ENCODE results near the gene ZSCAN10.

Gene ZSCAN10

GRCh38 chr16:3076577-3076976 lies 22.5 kb downstream of the ZSCAN10 start:
- no peak for TF ChIP-seq MAX (IDR thresholded peaks at IDR 0.05)

- TF ChIP-seq FOXM1 (IDR thresholded peaks at IDR 0.05; ENCODE audit: borderline replicate concordance, low read depth): no peak
- no peak for TF ChIP-seq MAX (IDR thresholded peaks at IDR 0.05)
- TF ChIP-seq CREB1 (IDR thresholded peaks at IDR 0.05; ENCODE audit: low read depth): no peak
- TF ChIP-seq RAD21 (IDR thresholded peaks at IDR 0.05; ENCODE audit: low read depth): no peak
- TF ChIP-seq EGR1 (IDR thresholded peaks at IDR 0.05): no peak
- TF ChIP-seq CEBPB (IDR thresholded peaks at IDR 0.05): no peak
- TF ChIP-seq TAF1 (IDR thresholded peaks at IDR 0.05; ENCODE audit: low read depth): no peak
- no peak for TF ChIP-seq USF1 (IDR thresholded peaks at IDR 0.05)
- no peak for TF ChIP-seq YY1 (IDR thresholded peaks at IDR 0.05; ENCODE audit: low read depth)
- no peak for TF ChIP-seq ZBTB7A (IDR thresholded peaks at IDR 0.05; ENCODE audit: low read depth)
- TF ChIP-seq NFIC (IDR thresholded peaks at IDR 0.05): no peak
- TF ChIP-seq REST (IDR thresholded peaks at IDR 0.05; ENCODE audit: low read depth): no peak
- TF ChIP-seq TCF12 (IDR thresholded peaks at IDR 0.05; ENCODE audit: low read depth): no peak
Measured at GRCh38 chr16:3075523-3075915, 23.6 kb downstream of the ZSCAN10 start.

GRCh38 chr16:3074860-3075522 lies 24.1 kb downstream of the ZSCAN10 start:
- TF ChIP-seq CEBPB (IDR thresholded peaks at IDR 0.05): no peak
- no peak for TF ChIP-seq YY1 (IDR thresholded peaks at IDR 0.05; ENCODE audit: low read depth)
- no peak for TF ChIP-seq TAF1 (IDR thresholded peaks at IDR 0.05; ENCODE audit: low read depth)
- TF ChIP-seq ZBTB7A (IDR thresholded peaks at IDR 0.05; ENCODE audit: low read depth): no peak
- TF ChIP-seq FOXM1 (IDR thresholded peaks at IDR 0.05; ENCODE audit: borderline replicate concordance, low read depth): no peak
- no peak for TF ChIP-seq TEAD4 (IDR thresholded peaks at IDR 0.05)
- TF ChIP-seq NFIC (IDR thresholded peaks at IDR 0.05): no peak

- no peak for TF ChIP-seq TCF12 (IDR thresholded peaks at IDR 0.05; ENCODE audit: low read depth)
- TF ChIP-seq EP300 (IDR thresholded peaks at IDR 0.05; ENCODE audit: borderline replicate concordance): no peak
- no peak for TF ChIP-seq MAX (IDR thresholded peaks at IDR 0.05)
- no peak for TF ChIP-seq USF1 (IDR thresholded peaks at IDR 0.05)
- TF ChIP-seq YY1 (IDR thresholded peaks at IDR 0.05; ENCODE audit: low read depth): no peak
- no peak for TF ChIP-seq RAD21 (IDR thresholded peaks at IDR 0.05; ENCODE audit: low read depth)
- no peak for TF ChIP-seq REST (IDR thresholded peaks at IDR 0.05; ENCODE audit: low read depth)
- TF ChIP-seq NFIC (IDR thresholded peaks at IDR 0.05): no peak
- no peak for TF ChIP-seq CEBPB (IDR thresholded peaks at IDR 0.05)
- no peak for TF ChIP-seq EGR1 (IDR thresholded peaks at IDR 0.05)
- TF ChIP-seq ZBTB7A (IDR thresholded peaks at IDR 0.05; ENCODE audit: low read depth): no peak
Measured at GRCh38 chr16:3073448-3073847, 25.6 kb downstream of the ZSCAN10 start.

- TF ChIP-seq CREB1 (IDR thresholded peaks at IDR 0.05; ENCODE audit: low read depth): no peak
- TF ChIP-seq EGR1 (IDR thresholded peaks at IDR 0.05): no peak
- no peak for TF ChIP-seq TAF1 (IDR thresholded peaks at IDR 0.05; ENCODE audit: low read depth)
- no peak for TF ChIP-seq FOXM1 (IDR thresholded peaks at IDR 0.05; ENCODE audit: borderline replicate concordance, low read depth)
- no peak for TF ChIP-seq TCF12 (IDR thresholded peaks at IDR 0.05; ENCODE audit: low read depth)
- TF ChIP-seq ZBTB7A (IDR thresholded peaks at IDR 0.05; ENCODE audit: low read depth): no peak
- no peak for TF ChIP-seq NFIC (IDR thresholded peaks at IDR 0.05)
- TF ChIP-seq USF1 (IDR thresholded peaks at IDR 0.05): no peak
- no peak for TF ChIP-seq EP300 (IDR thresholded peaks at IDR 0.05; ENCODE audit: borderline replicate concordance)
- no peak for TF ChIP-seq MAX (IDR thresholded peaks at IDR 0.05)
- TF ChIP-seq REST (IDR thresholded peaks at IDR 0.05; ENCODE audit: low read depth): no peak
- TF ChIP-seq YY1 (IDR thresholded peaks at IDR 0.05; ENCODE audit: low read depth): no peak
- TF ChIP-seq CEBPB (IDR thresholded peaks at IDR 0.05): no peak
Measured at GRCh38 chr16:3071655-3072054, 27.4 kb downstream of the ZSCAN10 start.
